Stimulated activated CD4-positive, alpha-beta T cell treated with anti-CD3 and anti-CD28 coated beads, TNF-alpha, amount 100 ng/mL, for 4 hours (primary cell): ENCODE results near the gene TP53BP1.
"Not testable (repeated sequence)": the region's sequence is repeated elsewhere in the genome, so short reads cannot be mapped to it uniquely, and the experiment has no call there.

Experiments used
- DNase-seq, 3 experiments: peaks; one replicate each; pipeline ENCODE4 v3.0.0-alpha.2; 2020; ENCODE audit warnings: low read depth in 3 of 3

The TP53BP1 gene

GRCh38 chr15:43492673-43493601, at the start of gene TP53BP1:
Gene TP53BP1, minus strand, starts transcription at chr15:43493156. Its CDS starts 113 bp downstream, at chr15:43493043.
- DNase-seq = peak; percentile 82 to 92 (median 91)

- no peak for DNase-seq
Observed at GRCh38 chr15:43541785-43542184, 48.8 kb upstream of the TP53BP1 start.

- DNase-seq = no peak
Observed at GRCh38 chr15:43538091-43538490, 45.1 kb upstream of the TP53BP1 start.

GRCh38 chr15:43534897-43535296, 41.9 kb upstream of the TP53BP1 start:
- no peak for DNase-seq

- not testable (repeated sequence) for DNase-seq
Observed at GRCh38 chr15:43532826-43533225, 39.9 kb upstream of the TP53BP1 start.

GRCh38 chr15:43531018-43531670, 38.2 kb upstream of the TP53BP1 start:
- DNase-seq = no peak

GRCh38 chr15:43529587-43530345, 36.8 kb upstream of the TP53BP1 start:
- DNase-seq = no peak

- no peak for DNase-seq
Observed at GRCh38 chr15:43529141-43529540, 36.2 kb upstream of the TP53BP1 start.

GRCh38 chr15:43528542-43529007, 35.6 kb upstream of the TP53BP1 start:
- DNase-seq = no peak

- no peak for DNase-seq
Observed at GRCh38 chr15:43527802-43528541, 35.0 kb upstream of the TP53BP1 start.

GRCh38 chr15:43527016-43527801, 34.3 kb upstream of the TP53BP1 start:
- DNase-seq = no peak

GRCh38 chr15:43526261-43526930, 33.4 kb upstream of the TP53BP1 start:
- no peak for DNase-seq

- DNase-seq = no peak
Observed at GRCh38 chr15:43525131-43525530, 32.2 kb upstream of the TP53BP1 start.

- DNase-seq = no peak
Observed at GRCh38 chr15:43524254-43524845, 31.4 kb upstream of the TP53BP1 start.

- no peak for DNase-seq
Observed at GRCh38 chr15:43523646-43524045, 30.7 kb upstream of the TP53BP1 start.

GRCh38 chr15:43522247-43522646, 29.3 kb upstream of the TP53BP1 start:
- DNase-seq = no peak

- DNase-seq = no peak
Observed at GRCh38 chr15:43521419-43521818, 28.5 kb upstream of the TP53BP1 start.

GRCh38 chr15:43520138-43520537, 27.2 kb upstream of the TP53BP1 start:
- DNase-seq = no peak

GRCh38 chr15:43519196-43519595, 26.2 kb upstream of the TP53BP1 start:
- DNase-seq = no peak
